OCI-LY7 (cell line): ENCODE results near the gene AXL. TPM values are rescaled to one million over a fixed set of nuclear protein-coding genes. Genes with fewer than 3 reads are reported as not detected.

Source experiments
- BruUV-seq: library from RNA; stranded (reverse); fragments of 400-500 nt; replicated peaks from 2 replicates; lab custom pipeline; 2021; lab: Mats Ljungman, UMichigan
- CTCF ChIA-PET: fragments of 300-600 bp; sonication (Branson Sonifier 250); formaldehyde crosslinking; loops from one replicate; lab custom pipeline; 2022; ENCODE audit warnings: antibody characterized with exemption; ENCODE audit not compliant: unreplicated experiment; lab: Charles Lee
- POLR2A ChIA-PET: fragments of 300-600 bp; sonication (Branson Sonifier 250); formaldehyde crosslinking; loops from one replicate; lab custom pipeline; 2022; ENCODE audit warnings: antibody characterized with exemption; lab: Charles Lee
- DNase-seq: peaks from one replicate; pipeline ENCODE4 v3.0.0-alpha.2; 2015; ENCODE audit warnings: low spot score
- H2AFZ ChIP-seq: fragments of 200-600 bp; sonication (generic), shearing (Covaris generic); 2 replicates; pipeline ENCODE4 v1.6.1; 2014; ENCODE audit warnings: mild to moderate bottlenecking, antibody characterized with exemption, low read length, moderate library complexity
- H3K27ac ChIP-seq: fragments of 200-600 bp; sonication (generic); 2 replicates; pipeline ENCODE4 v1.5.1; 2014; ENCODE audit warnings: mixed run types, low read depth, mild to moderate bottlenecking, moderate library complexity, low read length, inconsistent platforms; ENCODE audit not compliant: poor library complexity, severe bottlenecking
- H3K36me3 ChIP-seq: fragments of 200-600 bp; sonication (generic); 2 replicates; pipeline ENCODE4 v1.6.1; 2014; ENCODE audit warnings: mild to moderate bottlenecking, antibody characterized with exemption, low read length, moderate library complexity, mixed read lengths; ENCODE audit not compliant: insufficient read depth
- H3K4me1 ChIP-seq: fragments of 200-600 bp; sonication (generic); 2 replicates; pipeline ENCODE4 v1.5.1; 2014; ENCODE audit warnings: mild to moderate bottlenecking, low read length; ENCODE audit not compliant: insufficient read depth, poor library complexity, severe bottlenecking
- H3K4me2 ChIP-seq: fragments of 200-600 bp; sonication (generic); 2 replicates; pipeline ENCODE4 v1.6.1; 2014; ENCODE audit warnings: mild to moderate bottlenecking, low read length
- H3K4me3 ChIP-seq: fragments of 200-600 bp; sonication (generic); 2 replicates; pipeline ENCODE4 v1.5.1; 2014; ENCODE audit warnings: mild to moderate bottlenecking, low read depth, low read length; ENCODE audit not compliant: poor library complexity, severe bottlenecking
- H3K79me2 ChIP-seq: fragments of 200-600 bp; sonication (generic); 2 replicates; pipeline ENCODE4 v1.6.1; 2016; ENCODE audit warnings: low read depth, mild to moderate bottlenecking, low read length, moderate library complexity, mixed read lengths; ENCODE audit not compliant: insufficient read depth
- H3K9me2 ChIP-seq: fragments of 200-600 bp; sonication (generic); 2 replicates; pipeline ENCODE4 v1.6.1; 2016; ENCODE audit warnings: mild to moderate bottlenecking, low read length, mixed read lengths; ENCODE audit not compliant: insufficient read depth
- H3K9me3 ChIP-seq: fragments of 200-600 bp; sonication (generic); 2 replicates; pipeline ENCODE4 v1.6.1; 2014; ENCODE audit warnings: mild to moderate bottlenecking, mixed run types, low read length, mixed read lengths
- H4K20me1 ChIP-seq: fragments of 200-600 bp; sonication (generic); 2 replicates; pipeline ENCODE4 v1.6.1; 2014; ENCODE audit warnings: mild to moderate bottlenecking, antibody characterized with exemption, low read length, moderate library complexity, mixed read lengths; ENCODE audit not compliant: insufficient read depth
- EZH2phosphoT487 ChIP-seq: fragments of 200-600 bp; sonication (generic); IDR thresholded peaks from 2 replicates; pipeline ENCODE4 v1.6.1; 2018; ENCODE audit warnings: low read depth, borderline replicate concordance, mild to moderate bottlenecking, mixed run types, antibody characterized with exemption, low read length, moderate library complexity, mixed read lengths
- intact Hi-C: fragments of 100-400 bp; cut with micrococcal nuclease; formaldehyde crosslinking; loops from one replicate; pipeline ENCODE4 v1.10.0; 2022; ENCODE audit not compliant: unreplicated experiment
- total RNA-seq, 2 experiments: library from RNA; depleted of rRNA in 1 of 2; stranded (reverse); fragments of >200 nt in 1 of 2; shearing (Covaris generic) in 1 of 2; gene quantifications; 2 replicates each; pipeline ENCODE4 v1.2.3, GENCODE V29; 2014 to 2022
- TF ChIP-seq, protein P1 (sequence below): fragments of 200-600 bp; sonication (generic); conservative IDR thresholded peaks from 2 replicates; pipeline ENCODE4 v1.5.1; 2014; ENCODE audit warnings: mild to moderate bottlenecking, antibody characterized with exemption, low read length, moderate library complexity, mixed read lengths

Gene AXL
- total RNA-seq, 2 experiments from 2014 or later: not detected

DNA sequence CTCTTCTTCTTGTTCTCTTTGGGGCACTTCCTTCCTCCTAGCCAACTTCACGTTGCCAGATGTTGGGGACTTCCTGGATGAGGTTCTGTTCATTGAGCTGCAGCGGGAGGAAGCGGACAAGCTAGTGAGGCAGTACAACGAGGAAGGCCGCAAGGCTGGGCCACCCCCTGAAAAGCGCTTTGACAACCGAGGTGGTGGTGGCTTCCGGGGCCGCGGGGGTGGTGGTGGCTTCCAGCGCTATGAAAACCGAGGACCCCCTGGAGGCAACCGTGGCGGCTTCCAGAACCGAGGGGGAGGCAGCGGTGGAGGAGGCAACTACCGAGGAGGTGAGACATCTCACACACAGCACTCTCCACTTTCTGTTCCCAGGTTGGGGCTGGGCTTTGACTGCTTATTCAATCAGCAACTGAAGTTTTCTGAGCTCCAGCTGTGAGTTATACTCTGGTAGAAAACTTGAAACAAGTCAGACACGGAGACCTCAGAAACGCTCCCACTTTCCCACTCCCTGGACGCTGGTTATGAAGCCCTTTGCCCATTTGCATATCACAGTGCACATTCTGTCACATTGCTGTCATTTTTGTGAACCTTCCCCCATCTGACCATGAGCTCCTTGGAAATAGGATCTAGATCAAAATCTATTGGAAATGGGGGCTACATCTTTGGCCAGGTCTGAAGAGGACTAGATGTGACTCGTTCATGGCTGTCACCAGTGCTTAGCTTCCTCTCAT lies 83.8 kb downstream of the AXL start:
- CTCF ChIA-PET: no interaction called here
- peaks cover 16% of the 10 kb centered on the region for H3K4me1 ChIP-seq
- intact Hi-C loops: no loop called here

DNA sequence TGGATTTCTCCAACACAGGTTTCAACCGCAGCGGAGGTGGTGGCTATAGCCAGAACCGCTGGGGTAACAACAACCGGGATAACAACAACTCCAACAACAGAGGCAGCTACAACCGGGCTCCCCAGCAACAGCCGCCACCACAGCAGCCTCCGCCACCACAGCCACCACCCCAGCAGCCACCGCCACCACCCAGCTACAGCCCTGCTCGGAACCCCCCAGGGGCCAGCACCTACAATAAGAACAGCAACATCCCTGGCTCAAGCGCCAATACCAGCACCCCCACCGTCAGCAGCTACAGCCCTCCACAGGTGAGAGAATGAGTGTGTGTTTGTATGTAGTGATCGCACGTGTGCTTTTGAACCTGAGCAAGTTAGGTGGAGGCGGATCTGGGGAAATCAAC lies 84.9 kb downstream of the AXL start:
- intact Hi-C loops: no loop called here
- no peaks in the 10 kb centered on the region for H4K20me1 ChIP-seq
- H3K36me3 ChIP-seq: peaks cover 100% of the 10 kb centered on the region
- ChIA-PET CTCF (no interaction called here), POLR2A (no interaction called here)
- H3K9me3 ChIP-seq: no peaks in the 10 kb centered on the region
- no TSS peak for BruUV-seq
- TF ChIP-seq EZH2phosphoT487: no peak
- TF ChIP-seq, protein P1, sequence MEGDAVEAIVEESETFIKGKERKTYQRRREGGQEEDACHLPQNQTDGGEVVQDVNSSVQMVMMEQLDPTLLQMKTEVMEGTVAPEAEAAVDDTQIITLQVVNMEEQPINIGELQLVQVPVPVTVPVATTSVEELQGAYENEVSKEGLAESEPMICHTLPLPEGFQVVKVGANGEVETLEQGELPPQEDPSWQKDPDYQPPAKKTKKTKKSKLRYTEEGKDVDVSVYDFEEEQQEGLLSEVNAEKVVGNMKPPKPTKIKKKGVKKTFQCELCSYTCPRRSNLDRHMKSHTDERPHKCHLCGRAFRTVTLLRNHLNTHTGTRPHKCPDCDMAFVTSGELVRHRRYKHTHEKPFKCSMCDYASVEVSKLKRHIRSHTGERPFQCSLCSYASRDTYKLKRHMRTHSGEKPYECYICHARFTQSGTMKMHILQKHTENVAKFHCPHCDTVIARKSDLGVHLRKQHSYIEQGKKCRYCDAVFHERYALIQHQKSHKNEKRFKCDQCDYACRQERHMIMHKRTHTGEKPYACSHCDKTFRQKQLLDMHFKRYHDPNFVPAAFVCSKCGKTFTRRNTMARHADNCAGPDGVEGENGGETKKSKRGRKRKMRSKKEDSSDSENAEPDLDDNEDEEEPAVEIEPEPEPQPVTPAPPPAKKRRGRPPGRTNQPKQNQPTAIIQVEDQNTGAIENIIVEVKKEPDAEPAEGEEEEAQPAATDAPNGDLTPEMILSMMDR: no peak
- DNase-seq: no peak
- no peak overlapping the region for H3K4me3 ChIP-seq
- no peaks in the 10 kb centered on the region for H3K79me2 ChIP-seq
- H3K4me1 ChIP-seq: peaks cover 27% of the 10 kb centered on the region
- no peaks in the 10 kb centered on the region for H3K9me2 ChIP-seq
- no peak overlapping the region for H2AFZ ChIP-seq
- no peak overlapping the region for H3K4me2 ChIP-seq
- no peak overlapping the region for H3K27ac ChIP-seq

More for the DNA sequence above, 83.8 kb downstream of the AXL start:
- Histone ChIP-seq H3K27ac (no peak overlapping the region), H2AFZ (no peak overlapping the region), H3K4me2 (no peak overlapping the region), H3K9me2 (no peaks in the 10 kb centered on the region), H3K79me2 (no peaks in the 10 kb centered on the region), H3K9me3 (no peaks in the 10 kb centered on the region), H3K4me3 (no peak overlapping the region), H3K36me3 (peaks cover 100% of the 10 kb centered on the region), H4K20me1 (no peaks in the 10 kb centered on the region)
- TF ChIP-seq, protein P1: no peak
- no peak for TF ChIP-seq EZH2phosphoT487
- no TSS peak for BruUV-seq
- no peak for DNase-seq
- POLR2A ChIA-PET: no interaction called here
